ENCODE measurements around the gene PIGN. TPM values are rescaled to one million over a fixed set of nuclear protein-coding genes. Genes with fewer than 3 reads are reported as not detected.

The PIGN gene, protein sequence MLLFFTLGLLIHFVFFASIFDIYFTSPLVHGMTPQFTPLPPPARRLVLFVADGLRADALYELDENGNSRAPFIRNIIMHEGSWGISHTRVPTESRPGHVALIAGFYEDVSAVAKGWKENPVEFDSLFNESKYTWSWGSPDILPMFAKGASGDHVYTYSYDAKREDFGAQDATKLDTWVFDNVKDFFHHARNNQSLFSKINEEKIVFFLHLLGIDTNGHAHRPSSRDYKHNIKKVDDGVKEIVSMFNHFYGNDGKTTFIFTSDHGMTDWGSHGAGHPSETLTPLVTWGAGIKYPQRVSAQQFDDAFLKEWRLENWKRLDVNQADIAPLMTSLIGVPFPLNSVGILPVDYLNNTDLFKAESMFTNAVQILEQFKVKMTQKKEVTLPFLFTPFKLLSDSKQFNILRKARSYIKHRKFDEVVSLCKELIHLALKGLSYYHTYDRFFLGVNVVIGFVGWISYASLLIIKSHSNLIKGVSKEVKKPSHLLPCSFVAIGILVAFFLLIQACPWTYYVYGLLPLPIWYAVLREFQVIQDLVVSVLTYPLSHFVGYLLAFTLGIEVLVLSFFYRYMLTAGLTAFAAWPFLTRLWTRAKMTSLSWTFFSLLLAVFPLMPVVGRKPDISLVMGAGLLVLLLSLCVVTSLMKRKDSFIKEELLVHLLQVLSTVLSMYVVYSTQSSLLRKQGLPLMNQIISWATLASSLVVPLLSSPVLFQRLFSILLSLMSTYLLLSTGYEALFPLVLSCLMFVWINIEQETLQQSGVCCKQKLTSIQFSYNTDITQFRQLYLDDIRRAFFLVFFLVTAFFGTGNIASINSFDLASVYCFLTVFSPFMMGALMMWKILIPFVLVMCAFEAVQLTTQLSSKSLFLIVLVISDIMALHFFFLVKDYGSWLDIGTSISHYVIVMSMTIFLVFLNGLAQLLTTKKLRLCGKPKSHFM
- total RNA-seq: 67.9 TPM

DNA sequence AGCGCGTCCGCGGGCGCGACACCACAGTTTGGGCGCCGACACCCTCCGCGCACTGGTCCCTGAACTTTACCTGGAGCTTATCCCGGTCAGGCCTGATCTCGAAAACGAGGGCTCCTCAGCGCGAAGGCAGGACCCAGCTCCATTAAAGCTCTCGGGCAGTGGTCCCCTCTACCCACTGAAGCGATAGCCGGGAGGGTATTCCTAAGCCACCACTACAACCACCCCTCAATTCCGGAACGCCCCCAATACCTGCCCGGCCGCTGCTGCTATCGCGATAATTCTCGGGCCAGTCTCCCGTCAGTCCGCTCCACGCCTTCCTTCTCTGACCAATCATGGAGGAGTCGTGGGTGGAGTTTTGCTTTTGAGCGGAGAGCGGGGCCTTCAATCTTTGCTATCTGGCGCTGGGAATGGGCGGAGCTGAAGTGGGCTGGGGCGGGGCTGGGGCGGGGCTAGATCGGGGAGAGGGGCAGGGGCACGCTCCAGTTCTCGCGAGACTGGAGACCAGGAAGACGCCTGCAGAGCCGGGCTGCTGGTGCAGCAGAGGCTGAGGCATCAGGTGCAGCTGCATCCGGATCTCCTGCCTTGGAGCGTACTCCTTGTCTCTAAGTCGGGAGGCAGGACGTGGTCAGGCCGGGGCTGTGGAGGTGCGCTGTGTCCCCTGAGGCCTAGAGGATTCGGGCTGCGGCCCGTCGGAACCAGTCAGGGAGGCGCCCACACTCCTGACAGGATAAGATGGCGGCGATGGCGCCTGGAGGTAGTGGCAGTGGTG lies at the start of gene PIGN, which contains the start of gene RELCH:
Gene PIGN (minus strand): TSS at position 283 of the 769 bp plus-strand sequence. CDS start 25,703 bp downstream, outside the sequence.
Gene RELCH (plus strand): TSS at position 482 of the 769 bp plus-strand sequence. CDS start 251 bp downstream, at position 733.

Other genes with a start within 250 kb of the PIGN start
- gene RELCH, start 199 bp upstream of the PIGN start, total RNA-seq: 133 TPM
- gene TNFRSF11A, start 138.3 kb upstream of the PIGN start, total RNA-seq: 0.63 TPM

All from parietal lobe (tissue), 1 donor.